Endothelial cell of coronary artery (primary cell): Measurements from ENCODE around the gene XRN2. TPM values are rescaled to one million over a fixed set of nuclear protein-coding genes. Genes with fewer than 3 reads are reported as not detected.

Experiments
- total RNA-seq: library from RNA; depleted of rRNA; stranded (reverse); fragments of >200 nt; gene quantifications from 2 replicates; pipeline ENCODE4 v1.2.3, GENCODE V29; 2014

XRN2 gene
- 79.4 and 87.0 TPM in 2 replicates for total RNA-seq

GRCh38 chr20:21303061-21303871, at the start of gene XRN2:
TSS of gene XRN2 (plus strand) at chr20:21303331. CDS start at chr20:21303399, 68 bp downstream.

GRCh38 chr20:21397341-21398108, 94.4 kb downstream of the XRN2 start, which contains the start of gene NKX2-4:
TSS of gene NKX2-4 (minus strand) at chr20:21397526. CDS start at chr20:21397399, 127 bp downstream.

Other genes with a start within 250 kb of the XRN2 start
- gene LINC00237, start 197.0 kb upstream of the XRN2 start, total RNA-seq: not detected in 2 replicates
- gene KIZ, start 177.2 kb upstream of the XRN2 start, total RNA-seq: 4.1 and 7.1 TPM in 2 replicates
- gene NKX2-4, start 94.2 kb downstream of the XRN2 start, total RNA-seq: not detected in 2 replicates
- gene NKX2-2, start 210.7 kb downstream of the XRN2 start, total RNA-seq: not detected in 2 replicates